NCI-H128 (cell line): Measurements from ENCODE around the gene BBS12.

Experiments
- DNase-seq: peaks from one replicate; lab custom pipeline; 2025; ENCODE audit not compliant: unreplicated experiment; lab: John Stamatoyannopoulos, UW

BBS12 gene

GRCh38 chr4:122793811-122794210 is 61.3 kb downstream of the BBS12 start:
- DNase-seq, result no peak
